Activated CD4-positive, alpha-beta T cell treated with anti-CD3 and anti-CD28 coated beads for 48 hours (primary cell): ENCODE measurements around the gene KCNIP3.

Experiments
- DNase-seq: peaks from one replicate; pipeline ENCODE4 v3.0.0-alpha.2; 2020

KCNIP3 gene

DNA sequence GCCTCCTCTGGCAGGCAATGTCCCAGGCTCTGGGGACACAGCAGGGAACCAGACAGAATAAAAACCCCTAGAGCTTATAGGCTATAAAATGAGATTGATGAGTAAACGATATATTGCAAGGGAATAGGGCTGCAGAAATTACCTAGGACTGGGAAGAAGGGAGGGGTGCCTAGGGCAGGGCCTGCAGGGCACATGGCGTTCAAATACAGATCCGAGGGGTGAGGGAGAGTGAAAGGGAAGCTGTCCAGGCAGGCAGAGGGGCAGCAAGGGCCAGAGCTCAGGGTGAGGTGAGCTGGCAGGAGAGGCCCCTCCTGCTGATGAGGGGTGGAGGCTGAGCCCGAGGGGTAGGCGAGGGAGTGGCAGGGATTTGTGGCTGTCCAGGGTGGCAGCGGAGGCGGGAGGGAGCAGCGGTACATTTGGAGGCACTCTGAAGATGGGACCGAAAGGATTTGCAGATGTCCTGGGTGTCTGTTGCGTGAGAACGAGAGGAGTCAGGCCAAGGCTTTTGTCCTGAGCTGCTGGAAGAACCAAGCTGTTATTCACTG is 33.7 kb downstream of the KCNIP3 start:
- DNase-seq: no peak

DNA sequence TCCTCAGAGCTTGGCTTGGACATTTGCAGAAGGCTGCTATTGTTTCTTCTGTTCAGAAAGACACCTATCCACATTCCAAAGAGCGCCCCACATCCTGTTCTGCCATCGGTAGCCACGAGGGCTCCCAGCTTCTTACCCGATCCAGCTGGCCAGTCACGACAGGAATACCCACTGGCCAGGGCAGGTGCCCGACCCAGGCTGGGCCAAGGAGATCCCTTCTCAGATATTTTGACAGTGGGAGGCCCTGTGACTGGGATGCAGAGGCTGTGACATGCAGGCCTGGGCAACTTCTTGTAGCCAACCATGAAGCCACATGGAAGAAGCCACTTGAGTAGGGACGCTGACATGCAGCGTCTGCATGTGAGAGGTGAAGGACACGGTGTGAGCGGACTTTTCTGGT is 34.5 kb downstream of the KCNIP3 start:
- DNase-seq: no peak

DNA sequence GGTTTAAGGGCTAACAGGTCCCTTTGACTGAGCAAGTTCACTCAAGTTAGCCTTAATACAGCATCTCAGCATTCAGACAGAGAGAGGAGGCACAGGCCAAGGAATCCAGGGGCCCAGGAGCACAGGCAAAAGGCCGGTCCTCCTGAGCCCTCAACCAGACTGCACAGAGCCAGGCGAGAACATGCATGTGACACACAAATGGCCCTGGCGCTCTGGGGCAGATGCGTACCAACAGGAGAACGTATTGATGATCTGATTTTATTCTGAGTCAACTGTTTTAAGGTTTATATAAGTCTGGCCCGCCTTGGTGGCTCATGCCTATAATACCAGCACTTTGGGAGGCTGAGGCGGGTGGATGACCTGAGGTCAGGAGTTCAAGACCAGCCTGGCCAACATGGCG is 34.9 kb downstream of the KCNIP3 start:
- no peak for DNase-seq

DNA sequence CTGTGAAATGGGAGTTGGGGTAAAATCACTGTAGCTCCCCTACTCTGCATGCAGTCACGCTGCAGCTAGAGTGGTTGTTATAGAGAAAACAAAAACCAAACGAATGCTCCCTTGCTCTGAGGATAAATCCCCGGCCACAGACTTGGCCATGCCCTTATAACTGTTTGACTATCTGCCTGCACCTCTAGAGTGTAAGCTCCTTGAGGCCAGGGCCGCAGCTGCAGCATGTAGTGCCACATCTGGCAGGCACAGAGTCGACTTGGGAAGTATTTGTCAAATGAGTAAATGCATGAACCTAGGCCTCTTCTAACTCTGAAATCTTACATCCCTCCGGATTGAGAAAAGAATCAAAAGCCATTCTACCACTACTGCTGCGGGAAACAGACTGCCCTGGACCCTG is 35.9 kb downstream of the KCNIP3 start:
- DNase-seq: no peak

DNA sequence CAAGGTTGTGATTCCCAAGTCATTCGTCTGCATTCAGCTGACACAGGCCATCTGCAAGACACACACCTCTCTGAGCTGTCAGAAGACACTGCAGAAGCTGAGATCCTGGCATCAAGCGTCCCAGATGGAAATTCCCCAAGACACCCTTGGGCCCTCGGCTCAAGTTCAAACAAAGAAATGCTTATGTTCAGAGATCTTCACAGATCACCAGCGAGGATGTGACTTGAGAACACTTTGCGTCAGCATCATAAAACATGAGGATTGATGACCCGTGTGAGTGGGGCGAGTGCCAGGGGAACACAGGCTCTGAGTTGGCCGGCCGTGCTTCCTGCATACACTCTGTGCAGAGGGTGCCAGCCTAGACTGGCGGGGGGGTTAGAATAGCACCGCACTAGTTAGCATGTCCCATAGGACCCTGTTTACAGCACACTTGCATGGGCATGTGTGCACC is 36.8 kb downstream of the KCNIP3 start:
- no peak for DNase-seq

DNA sequence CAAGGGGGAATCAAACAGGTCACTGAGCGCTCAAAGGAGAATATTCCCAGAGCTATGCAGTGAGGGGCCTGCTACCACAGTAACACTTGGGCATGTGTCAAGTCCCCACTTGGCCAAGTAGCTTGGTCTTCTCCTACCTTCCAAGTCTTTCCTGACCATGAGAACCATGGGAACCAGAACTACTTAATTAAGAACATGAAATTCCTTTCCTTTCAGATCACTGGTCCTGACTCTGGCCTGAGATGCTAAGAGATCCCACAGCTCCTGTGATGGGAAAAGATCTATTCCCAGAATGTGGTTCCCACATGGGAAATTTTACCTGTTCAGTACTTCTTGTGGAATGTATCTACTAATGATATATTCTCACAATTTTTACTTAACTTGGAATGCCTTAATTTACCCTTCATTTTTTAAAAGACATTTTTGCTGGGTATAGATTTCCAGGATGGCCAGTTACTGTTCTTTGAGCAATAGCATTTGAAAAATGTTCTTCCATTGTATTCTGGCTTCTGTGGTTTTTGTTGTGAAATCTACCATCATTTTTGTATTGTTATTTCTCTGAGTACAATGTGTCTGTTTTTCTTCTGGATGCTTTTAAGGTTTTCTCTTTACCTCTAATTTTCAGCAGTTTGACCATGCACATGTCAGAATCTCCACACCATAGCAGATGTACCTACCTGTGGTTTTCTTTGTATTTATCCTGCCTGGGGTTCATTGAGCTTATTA is 37.9 kb downstream of the KCNIP3 start:
- no peak for DNase-seq

DNA sequence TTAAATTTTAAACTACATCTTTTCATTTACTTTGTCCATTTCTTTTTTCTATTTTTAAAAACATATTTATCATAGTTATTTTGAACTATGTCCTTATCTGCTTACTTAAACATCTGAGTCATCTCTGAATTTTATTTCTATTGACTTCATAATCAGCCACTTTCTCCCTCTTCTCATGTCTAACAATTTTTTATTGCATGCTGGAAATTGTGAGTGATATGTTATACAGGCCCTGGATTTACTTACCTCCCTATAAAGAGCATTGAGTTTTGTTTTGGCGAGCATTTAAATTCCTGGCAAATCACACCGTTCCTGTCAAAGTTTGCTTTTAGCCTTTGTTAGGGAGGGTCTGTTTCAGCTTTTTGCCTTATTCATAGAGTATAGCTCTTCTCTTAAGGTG is 39.3 kb downstream of the KCNIP3 start:
- no peak for DNase-seq

DNA sequence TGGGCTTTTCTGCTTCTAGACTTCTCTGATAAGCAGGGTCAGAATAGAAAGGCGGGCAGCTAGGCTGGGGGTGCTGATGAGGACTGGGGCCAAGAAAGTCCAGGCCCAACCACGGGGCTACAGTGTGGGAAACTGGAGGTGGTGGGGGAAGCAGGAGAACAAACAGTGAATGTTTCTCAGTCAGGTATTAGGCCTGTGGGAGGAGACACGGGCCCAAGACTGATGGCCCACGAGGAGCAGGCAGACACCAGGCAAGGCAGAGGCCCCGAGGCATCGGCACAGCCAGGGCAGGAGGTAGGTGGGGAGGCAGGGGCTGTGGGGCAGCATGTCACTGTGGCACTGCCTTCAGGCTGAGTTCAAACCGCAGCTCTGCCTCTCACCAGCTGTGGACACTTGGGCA is 40.7 kb downstream of the KCNIP3 start:
- no peak for DNase-seq

DNA sequence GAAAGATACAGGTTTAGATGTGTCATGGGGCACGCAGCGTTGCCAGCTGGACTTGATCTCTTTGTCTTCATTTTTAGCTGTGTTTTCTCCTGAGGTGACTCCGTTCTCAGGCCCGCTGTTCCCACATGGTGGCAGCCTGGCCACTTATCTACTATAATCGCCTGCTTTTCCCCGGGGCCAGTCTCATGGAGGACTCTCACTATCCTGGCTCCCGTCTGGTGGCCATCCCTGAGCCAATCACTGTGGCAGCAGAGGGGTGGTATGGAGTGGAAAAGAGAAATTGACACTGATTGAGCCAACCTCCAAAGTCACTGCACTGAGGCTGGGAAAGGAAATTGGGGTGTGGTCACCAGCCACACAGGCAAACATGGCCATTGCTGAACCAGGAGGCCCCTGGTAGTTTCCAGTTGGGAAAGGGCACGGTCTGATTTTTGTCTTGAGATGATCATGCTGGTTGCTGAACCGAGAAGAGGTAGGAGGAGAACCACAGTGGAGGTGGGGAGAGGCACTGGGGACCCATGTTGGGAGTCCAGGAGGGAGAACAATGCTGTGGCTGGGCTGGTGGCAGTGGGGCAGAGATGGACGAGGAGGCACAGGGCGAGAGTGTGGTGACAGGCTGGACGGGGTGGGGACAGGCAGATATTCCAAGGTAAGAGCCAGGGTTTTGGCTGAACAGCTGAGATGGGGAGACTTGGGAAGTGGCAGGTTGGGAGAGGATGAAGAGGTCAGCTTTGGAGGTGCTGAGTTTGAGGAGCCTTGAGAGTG is 45.6 kb downstream of the KCNIP3 start:
- DNase-seq: no peak

DNA sequence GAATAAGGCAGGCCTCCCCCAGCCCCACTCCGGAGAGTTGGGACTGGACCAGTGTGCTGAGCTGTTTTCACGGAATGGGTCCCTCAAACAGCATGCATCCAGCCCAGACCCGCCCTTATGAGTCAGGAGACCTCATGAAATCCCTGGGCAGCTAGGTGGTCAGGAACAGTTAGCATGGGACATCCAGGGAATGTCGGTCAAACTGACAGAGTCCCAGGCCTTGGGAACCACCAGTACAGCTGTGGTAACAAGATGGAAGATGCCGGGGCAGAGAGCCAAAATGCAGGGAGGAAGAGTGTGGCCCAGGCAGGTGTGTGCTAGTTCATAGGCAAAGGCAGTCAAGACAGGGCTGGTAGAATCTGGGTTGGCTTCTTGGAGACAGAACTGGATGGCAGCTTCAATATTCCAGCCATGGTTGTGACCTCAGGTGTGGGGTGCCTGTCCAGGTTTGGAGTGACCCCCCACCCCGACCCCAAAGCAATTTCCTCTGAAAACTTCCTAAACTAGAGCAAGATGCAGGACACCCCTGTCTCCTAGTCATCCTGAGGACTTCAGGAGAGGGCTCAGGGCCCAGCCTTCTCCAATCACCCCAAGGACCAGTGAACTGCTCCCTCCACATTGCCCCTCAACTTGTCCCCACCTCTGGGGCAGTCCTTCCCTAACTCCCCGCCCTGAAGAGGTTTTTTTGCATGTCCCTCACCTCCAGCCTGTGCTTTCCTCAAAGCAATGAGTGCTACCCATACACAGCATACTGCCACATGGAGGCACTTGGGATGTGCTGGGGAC is 46.5 kb downstream of the KCNIP3 start:
- DNase-seq: no peak

DNA sequence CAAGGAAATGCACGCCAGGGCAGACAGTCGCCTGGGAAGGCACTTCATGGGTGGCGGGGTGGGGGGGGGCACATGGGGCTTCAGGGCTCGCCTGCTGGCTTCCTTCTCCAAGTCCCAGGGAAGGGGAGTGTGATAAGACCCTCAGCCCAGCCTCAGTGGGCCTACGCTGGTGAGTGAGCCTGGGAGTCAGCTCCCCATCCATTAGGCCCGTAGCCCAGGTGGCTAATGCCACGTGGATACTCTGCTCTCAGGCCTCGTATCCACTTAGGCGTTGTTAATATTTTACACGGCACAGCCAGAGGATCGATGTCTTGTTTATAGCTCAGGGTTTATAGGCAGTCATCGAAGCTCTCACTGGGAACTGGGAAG is 47.1 kb downstream of the KCNIP3 start:
- no peak for DNase-seq

DNA sequence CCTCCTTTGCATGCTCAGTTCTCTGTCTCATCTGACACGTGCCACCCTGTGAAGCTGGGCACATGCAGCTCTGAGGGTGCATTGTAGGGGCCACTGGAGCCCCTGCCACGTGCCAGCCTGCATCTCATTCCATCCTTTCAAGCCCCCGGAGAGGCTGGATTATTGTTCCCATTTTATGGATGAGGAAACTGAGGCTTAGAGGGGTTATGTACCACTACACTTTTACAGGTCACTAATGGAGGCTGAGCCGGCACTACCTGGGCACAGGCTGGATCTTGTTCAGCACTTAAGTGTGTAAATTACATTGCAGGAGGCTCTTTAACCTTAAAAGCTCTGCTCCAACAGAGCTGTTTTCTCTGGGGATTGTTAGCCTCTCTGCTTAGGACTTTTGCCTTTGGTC is 47.5 kb downstream of the KCNIP3 start:
- no peak for DNase-seq

DNA sequence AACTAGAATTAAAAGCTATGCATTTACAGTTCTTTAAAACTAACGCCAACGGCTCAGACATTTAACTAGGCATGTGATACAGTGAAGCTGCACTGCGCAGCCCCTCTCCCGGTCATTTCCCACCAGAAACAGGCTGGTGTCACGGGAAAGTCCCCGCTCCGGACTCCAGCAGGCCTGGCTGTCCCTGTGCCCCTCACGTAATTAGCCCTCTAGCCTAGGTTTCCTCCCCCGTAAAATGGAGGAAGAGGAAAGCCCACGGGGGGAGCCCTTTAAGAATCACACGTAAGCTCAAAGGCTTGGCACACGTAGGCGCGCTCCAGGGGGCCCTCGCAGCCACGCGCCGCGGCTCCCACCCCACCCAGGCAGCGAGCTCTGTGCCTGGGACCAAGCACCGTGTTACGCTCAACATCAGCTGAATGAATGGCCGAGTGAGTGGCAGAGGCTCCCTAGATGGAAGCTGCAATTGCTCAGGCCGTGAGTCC is 48.0 kb downstream of the KCNIP3 start:
- no peak for DNase-seq

DNA sequence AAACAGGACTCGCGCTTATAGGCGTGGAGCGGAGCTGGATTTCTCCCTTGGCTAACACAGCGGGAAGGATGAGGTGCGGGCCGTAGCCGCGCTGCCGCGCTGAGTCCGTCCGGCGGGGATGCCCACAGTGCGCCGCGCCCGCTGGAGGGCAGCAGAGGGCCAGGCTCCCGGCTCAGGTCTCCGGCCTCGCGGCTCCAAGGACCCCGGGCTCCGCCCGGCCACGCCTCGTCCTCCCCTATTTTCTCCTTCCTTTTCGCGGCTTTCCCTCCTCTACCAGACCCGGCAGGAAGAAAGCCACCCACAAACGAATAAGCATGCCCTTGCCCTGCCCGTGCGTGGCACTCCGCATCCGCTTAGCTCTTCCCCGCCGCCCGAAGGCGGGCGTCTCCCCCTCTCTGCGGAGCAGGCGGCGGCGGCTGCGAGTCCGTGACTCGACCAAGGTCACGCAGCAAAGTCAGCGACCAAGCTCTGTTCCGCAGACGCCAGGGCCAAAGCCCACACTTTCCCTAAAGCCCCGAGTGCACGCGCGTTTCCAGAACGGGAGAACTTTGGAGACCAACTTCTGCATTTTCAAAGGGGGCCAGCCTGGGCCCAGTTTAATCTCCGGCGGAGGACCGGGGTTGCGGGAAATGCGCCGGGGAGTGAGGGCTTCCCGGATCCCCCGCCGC is 48.5 kb downstream of the KCNIP3 start:
- peak; percentile 79 for DNase-seq

DNA sequence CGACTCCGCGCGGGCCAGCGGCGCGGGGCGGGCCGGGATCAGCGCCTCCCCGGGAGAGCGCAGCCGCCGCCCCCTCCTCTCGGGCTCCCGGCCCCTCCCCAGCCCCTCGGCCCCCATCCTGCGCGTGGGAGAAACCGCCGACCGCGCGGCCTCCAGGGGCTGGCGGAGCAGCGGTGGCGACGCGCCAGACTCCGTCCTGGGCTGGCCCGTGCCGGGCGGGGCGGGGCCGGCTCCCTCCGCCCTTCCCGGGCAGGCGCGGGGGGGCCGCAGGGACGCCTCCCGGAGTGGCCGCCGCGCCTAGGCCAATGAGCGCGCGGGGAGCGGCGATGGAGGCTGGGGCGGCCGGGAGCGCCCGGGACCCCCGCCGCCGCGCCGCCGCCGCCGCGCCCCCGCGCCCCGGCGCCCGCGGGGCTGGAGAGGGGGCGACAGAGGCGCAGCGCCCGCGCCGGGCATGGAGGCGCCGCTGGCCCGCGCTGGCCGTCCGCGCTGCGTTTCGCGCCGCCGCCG is 49.1 kb downstream of the KCNIP3 start:
- no peak for DNase-seq

DNA sequence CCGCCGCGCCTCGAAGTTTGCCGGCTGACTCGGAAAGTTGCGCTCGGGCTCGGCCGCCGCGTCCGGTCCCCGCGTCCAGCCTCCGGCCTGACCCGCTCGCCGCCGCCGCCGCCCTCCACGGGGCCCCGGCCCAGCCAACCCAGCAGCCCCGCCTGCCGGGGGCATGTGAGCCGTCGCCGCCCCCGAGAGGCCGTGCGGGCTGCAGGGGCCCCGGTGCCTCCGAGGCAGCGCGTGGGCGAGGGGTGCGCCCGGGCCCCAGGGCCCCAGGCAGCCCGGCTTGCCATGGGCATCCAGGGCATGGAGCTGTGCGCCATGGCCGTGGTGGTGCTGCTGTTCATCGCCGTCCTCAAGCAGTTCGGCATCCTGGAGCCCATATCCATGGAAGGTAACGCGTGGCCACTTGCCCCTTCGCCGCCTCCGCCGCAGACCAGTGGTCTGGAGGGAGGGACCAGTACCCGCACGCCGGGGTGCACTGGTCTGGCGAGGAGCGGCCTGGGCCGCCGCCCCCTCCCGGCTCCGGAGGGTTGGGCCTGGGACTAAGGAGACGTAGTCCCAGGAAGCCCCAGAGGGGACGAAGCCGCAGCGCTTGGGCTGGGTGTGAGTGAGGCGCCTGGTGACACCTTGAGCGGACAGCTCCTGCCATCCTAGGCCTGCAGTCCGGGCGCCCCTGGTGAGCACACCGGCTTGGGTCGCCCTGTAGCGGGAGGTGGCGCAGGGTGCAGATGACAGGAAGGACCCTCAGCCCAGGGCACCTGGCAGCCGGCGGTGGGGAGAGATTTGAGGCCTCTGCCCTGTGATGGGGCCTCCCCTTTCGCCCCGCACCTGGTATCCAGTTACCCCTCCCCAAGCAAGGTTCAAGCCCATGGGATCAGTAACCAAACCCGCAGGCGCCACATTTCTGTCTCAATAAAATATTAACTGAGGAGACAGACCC is 49.9 kb downstream of the KCNIP3 start:
- peak; percentile 13 for DNase-seq

DNA sequence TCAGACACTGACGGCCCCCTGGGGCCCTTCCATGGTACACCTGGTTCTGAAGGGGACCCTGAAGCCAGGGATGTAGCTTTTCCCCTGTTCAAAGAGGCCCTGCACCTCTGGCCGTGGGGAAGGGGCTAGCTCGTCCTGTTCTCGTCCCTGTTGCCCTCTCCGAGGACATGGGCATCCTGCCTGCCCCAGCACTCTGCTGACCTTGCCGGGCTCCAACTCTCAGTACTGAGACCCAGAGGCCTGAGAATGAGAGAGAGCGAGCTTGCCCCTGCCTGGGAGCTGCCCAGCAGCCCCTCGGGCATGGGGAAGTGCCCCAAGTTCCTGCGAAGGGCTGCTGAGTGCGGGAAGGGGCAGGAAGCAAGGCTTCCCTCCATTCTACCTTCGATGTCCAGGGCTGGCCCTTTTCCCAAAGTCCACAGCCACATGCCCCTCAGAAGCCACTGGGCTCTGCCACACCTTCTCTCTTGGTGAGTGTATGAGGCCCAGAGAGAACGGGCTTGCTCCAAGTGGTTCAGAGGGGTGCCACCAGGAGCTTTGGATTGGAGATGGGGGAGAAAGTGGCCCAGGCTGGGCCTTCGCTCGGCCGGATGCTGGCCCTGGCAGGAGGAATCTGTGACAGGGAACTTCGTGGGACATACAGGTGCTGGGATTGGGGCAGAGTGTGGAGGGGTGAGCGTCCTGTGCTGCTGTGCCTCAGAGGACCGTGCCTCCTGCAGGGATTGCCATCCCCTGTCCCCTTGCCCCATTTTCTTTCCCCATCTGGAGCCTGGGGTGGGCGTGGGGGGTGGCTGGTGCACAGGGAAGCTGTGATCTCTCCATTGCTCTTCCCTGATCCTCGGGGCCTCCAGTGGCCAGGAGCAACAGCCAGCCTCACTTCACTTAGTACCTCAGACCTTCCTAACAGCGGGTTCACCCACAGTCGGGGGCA is 50.8 kb downstream of the KCNIP3 start:
- no peak for DNase-seq

DNA sequence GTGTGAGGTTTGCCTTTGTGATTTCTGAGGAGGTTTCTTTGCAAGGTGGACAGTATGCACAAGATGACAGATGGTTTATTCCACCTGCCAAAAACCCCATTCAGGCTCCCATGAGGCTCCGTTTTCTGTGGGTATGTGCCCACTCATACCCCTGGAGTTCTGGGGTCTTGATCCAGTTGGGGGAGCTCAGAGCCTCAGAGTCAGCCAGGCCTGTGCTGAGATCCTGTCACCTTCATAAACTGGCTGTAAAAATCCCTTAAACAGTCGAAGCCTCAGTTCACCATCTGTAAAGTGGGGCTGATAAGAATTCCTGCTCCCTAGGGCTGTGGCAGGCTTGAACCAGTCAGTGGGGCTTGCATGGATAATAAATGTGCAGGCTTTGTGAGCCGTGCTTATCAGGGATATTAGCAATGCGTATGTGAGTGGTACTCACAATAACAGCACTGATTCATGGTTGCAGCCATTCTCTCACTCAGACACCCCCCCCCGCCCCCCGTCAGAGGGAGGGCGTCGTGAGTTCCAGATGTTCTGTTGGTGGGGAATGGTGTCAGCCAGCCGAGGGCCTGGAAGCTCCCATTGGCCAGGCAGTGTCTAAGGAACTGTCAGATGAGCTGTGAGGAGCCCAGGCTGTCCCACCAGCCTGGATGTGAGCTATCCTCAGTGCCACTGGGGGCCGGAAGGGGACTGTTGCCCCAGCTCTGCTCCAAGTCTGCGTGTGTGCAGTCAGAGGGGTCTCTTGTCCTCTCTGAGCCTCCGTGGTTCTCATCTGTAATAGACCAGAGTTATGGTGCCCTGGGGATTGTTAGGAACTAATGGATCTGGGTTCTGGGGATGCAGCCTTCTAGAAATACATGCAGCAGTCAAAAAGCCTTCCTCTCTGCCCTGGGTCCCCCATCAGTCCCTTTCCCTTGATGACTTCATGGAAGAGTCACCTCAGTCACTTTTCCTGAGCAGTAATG is 51.7 kb downstream of the KCNIP3 start:
- no peak for DNase-seq
